ENCODE results near the gene DNM3. TPM values are rescaled to one million over a fixed set of nuclear protein-coding genes. Genes with fewer than 3 reads are reported as not detected.

DNM3 gene
- total RNA-seq, 1 donor from 2014 or later = 1.1 TPM

- Histone ChIP-seq H3K4me3 (no peak overlapping the region), H3F3A (ENCODE audit: low read depth) (peaks cover 7% of the 10 kb centered on the region), H3K27ac (no peak overlapping the region), H4K20me1 (ENCODE audit: low read depth) (no peaks in the 10 kb centered on the region), H3K9me3 (ENCODE audit: low read depth) (no peaks in the 10 kb centered on the region), H2AFZ (replicated peaks) (peak overlapping the region; percentile 74), H3K4me2 (no peak overlapping the region), H3K36me3 (no peaks in the 10 kb centered on the region), H3K9ac (no peak overlapping the region), H3K79me2 (ENCODE audit: low read depth) (no peaks in the 10 kb centered on the region), H3K27me3 (no peaks in the 10 kb centered on the region), H3K4me1 (peaks cover 35% of the 10 kb centered on the region)
- peaks cover 6% of the 10 kb centered on the region for H3K4me1 Mint-ChIP-seq
- H3K4me3 Mint-ChIP-seq = no peak overlapping the region
- DNase-seq (ENCODE audit: low spot score) = peak; percentile 67
- no peaks in the 10 kb centered on the region for H3K9me3 Mint-ChIP-seq
- TF ChIP-seq, protein P1, sequence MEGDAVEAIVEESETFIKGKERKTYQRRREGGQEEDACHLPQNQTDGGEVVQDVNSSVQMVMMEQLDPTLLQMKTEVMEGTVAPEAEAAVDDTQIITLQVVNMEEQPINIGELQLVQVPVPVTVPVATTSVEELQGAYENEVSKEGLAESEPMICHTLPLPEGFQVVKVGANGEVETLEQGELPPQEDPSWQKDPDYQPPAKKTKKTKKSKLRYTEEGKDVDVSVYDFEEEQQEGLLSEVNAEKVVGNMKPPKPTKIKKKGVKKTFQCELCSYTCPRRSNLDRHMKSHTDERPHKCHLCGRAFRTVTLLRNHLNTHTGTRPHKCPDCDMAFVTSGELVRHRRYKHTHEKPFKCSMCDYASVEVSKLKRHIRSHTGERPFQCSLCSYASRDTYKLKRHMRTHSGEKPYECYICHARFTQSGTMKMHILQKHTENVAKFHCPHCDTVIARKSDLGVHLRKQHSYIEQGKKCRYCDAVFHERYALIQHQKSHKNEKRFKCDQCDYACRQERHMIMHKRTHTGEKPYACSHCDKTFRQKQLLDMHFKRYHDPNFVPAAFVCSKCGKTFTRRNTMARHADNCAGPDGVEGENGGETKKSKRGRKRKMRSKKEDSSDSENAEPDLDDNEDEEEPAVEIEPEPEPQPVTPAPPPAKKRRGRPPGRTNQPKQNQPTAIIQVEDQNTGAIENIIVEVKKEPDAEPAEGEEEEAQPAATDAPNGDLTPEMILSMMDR (IDR thresholded peaks at IDR 0.05) = peak; percentile 76
- no peak for TF ChIP-seq EZH2phosphoT487 (IDR thresholded peaks at IDR 0.05)
- TF ChIP-seq EZH2 (IDR thresholded peaks at IDR 0.05) = no peak
- no peaks in the 10 kb centered on the region for H3K27me3 Mint-ChIP-seq (ENCODE audit: insufficient read depth, low read depth)
- no peaks in the 10 kb centered on the region for H3K36me3 Mint-ChIP-seq
- H3K27ac Mint-ChIP-seq = no peak overlapping the region
Measured at GRCh38 chr1:172089768-172090510, 248.6 kb downstream of the DNM3 start.

DNA sequence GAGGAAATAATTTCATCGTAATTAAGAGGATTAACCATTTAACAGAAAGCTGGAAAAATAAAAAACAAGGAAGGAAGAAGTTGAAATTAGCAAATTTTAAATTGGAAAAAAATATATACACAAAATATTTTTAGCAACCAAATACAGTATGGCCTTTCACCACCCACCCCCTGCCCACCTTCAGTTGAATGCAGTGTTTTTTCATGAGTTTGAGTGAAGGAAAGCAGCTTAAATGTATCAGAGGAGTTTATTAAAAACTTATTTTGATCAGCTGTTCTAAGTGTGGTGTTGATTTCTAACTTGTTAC is 249.2 kb downstream of the DNM3 start:
- no peak overlapping the region for H3K27ac ChIP-seq
- Mint-ChIP-seq H3K27me3 (ENCODE audit: insufficient read depth, low read depth) (no peaks in the 10 kb centered on the region), H3K9me3 (no peaks in the 10 kb centered on the region), H3K27ac (no peak overlapping the region), H3K36me3 (no peaks in the 10 kb centered on the region), H3K4me3 (no peak overlapping the region), H3K4me1 (peaks cover 3% of the 10 kb centered on the region)
- TF ChIP-seq, protein P1 (IDR thresholded peaks at IDR 0.05) = no peak
- no peak for TF ChIP-seq EZH2phosphoT487 (IDR thresholded peaks at IDR 0.05)
- TF ChIP-seq EZH2 (IDR thresholded peaks at IDR 0.05) = no peak
- peaks cover 4% of the 10 kb centered on the region for H3F3A ChIP-seq (ENCODE audit: low read depth)
- H3K9ac ChIP-seq = no peak overlapping the region
- no peak overlapping the region for H2AFZ ChIP-seq (replicated peaks)
- H3K9me3 ChIP-seq (ENCODE audit: low read depth) = no peaks in the 10 kb centered on the region
- no peaks in the 10 kb centered on the region for H3K79me2 ChIP-seq (ENCODE audit: low read depth)
- DNase-seq (ENCODE audit: low spot score) = no peak
- no peak overlapping the region for H3K4me3 ChIP-seq
- peaks cover 30% of the 10 kb centered on the region for H3K4me1 ChIP-seq
- H3K4me2 ChIP-seq = no peak overlapping the region
- H3K27me3 ChIP-seq = no peaks in the 10 kb centered on the region
- H4K20me1 ChIP-seq (ENCODE audit: low read depth) = no peaks in the 10 kb centered on the region
- H3K36me3 ChIP-seq = no peaks in the 10 kb centered on the region

DNA sequence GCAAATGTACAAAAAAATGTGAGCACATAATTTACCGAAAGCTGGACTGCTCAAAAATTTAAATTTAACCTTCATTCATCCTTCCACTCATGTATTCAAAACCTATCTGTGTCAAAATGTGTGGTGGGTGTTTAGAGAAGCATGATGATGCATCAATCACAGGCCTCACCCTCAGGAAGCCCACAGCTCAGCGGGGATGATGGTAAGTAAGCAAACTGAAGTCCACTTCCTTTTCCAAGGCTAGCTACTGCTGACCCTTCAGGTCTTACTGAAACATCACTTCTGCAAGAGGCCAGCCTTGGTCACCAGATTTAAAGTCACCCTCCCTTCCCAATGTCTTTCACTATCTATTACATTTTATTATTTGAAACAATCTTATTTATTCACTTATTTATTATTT is 254.5 kb downstream of the DNM3 start:
- Histone ChIP-seq H3K36me3 (no peaks in the 10 kb centered on the region), H3K27me3 (no peaks in the 10 kb centered on the region), H3K4me1 (peaks cover 15% of the 10 kb centered on the region), H3K4me2 (no peak overlapping the region), H3K9ac (no peak overlapping the region), H3F3A (ENCODE audit: low read depth) (no peaks in the 10 kb centered on the region), H3K79me2 (ENCODE audit: low read depth) (no peaks in the 10 kb centered on the region), H2AFZ (replicated peaks) (no peak overlapping the region), H3K9me3 (ENCODE audit: low read depth) (no peaks in the 10 kb centered on the region), H3K27ac (no peak overlapping the region), H4K20me1 (ENCODE audit: low read depth) (no peaks in the 10 kb centered on the region), H3K4me3 (no peak overlapping the region)
- DNase-seq (ENCODE audit: low spot score) = no peak
- TF ChIP-seq EZH2 (IDR thresholded peaks at IDR 0.05) (no peak), EZH2phosphoT487 (IDR thresholded peaks at IDR 0.05) (no peak)
- TF ChIP-seq, protein P1 (IDR thresholded peaks at IDR 0.05) = no peak
- Mint-ChIP-seq H3K4me1 (peaks cover 9% of the 10 kb centered on the region), H3K4me3 (no peak overlapping the region), H3K9me3 (no peaks in the 10 kb centered on the region), H3K36me3 (no peaks in the 10 kb centered on the region), H3K27me3 (ENCODE audit: insufficient read depth, low read depth) (no peaks in the 10 kb centered on the region), H3K27ac (no peak overlapping the region)

Data from neural progenitor cell (in vitro differentiated cells).